SK-N-SH treated with all-trans-retinoic acid at 6 μM for 48 hours (cell line): ENCODE data around the gene KIFAP3.

Source experiments
- ARNTL ChIP-seq: fragments of 450-650 bp; formaldehyde crosslinking; IDR thresholded peaks from 2 replicates; pipeline ENCODE4 v1.5.0; 2020; ENCODE audit warnings: low read depth, mild to moderate bottlenecking, moderate library complexity, borderline replicate concordance
- BACH2 ChIP-seq: fragments of 250-450 bp; sonication (Bioruptor Pico); IDR thresholded peaks from 2 replicates; pipeline ENCODE4 v1.9.0; 2021; ENCODE audit warnings: mild to moderate bottlenecking, borderline replicate concordance
- CSDC2 ChIP-seq: fragments of 250-450 bp; sonication (Bioruptor Pico); IDR thresholded peaks from 2 replicates; pipeline ENCODE4 v1.5.0; 2020; ENCODE audit warnings: mild to moderate bottlenecking, moderate library complexity
- OSR1 ChIP-seq: fragments of 250-450 bp; sonication (Bioruptor Pico); IDR thresholded peaks from 2 replicates; pipeline ENCODE4 v1.8.0; 2022; ENCODE audit warnings: moderate library complexity, mild to moderate bottlenecking, inconsistent platforms
- RARB ChIP-seq: fragments of 250-450 bp; sonication (Bioruptor Pico); IDR thresholded peaks from 2 replicates; pipeline ENCODE4 v1.8.0; 2021; ENCODE audit warnings: mild to moderate bottlenecking, moderate library complexity
- ZC3H10 ChIP-seq: fragments of 250-450 bp; sonication (Bioruptor Pico); IDR thresholded peaks from 2 replicates; pipeline ENCODE4 v1.5.1; 2021; ENCODE audit warnings: mild to moderate bottlenecking, moderate library complexity
- ZFP3 ChIP-seq: fragments of 250-450 bp; sonication (Bioruptor Pico); IDR thresholded peaks from 2 replicates; pipeline ENCODE4 v1.5.0; 2020; ENCODE audit warnings: mild to moderate bottlenecking, moderate library complexity
- ZNF565 ChIP-seq: fragments of 450-650 bp; formaldehyde crosslinking; conservative IDR thresholded peaks from 2 replicates; pipeline ENCODE4 v1.5.0; 2020; ENCODE audit warnings: low read depth, mild to moderate bottlenecking, moderate library complexity
- ZNF70 ChIP-seq: fragments of 450-650 bp; formaldehyde crosslinking; IDR thresholded peaks from 2 replicates; pipeline ENCODE4 v1.5.0; 2020; ENCODE audit warnings: mild to moderate bottlenecking, moderate library complexity
- TF ChIP-seq, protein P1 (sequence below): fragments of 250-450 bp; sonication (Bioruptor Pico); IDR thresholded peaks from 2 replicates; pipeline ENCODE4 v1.8.0; 2020; ENCODE audit warnings: mild to moderate bottlenecking, moderate library complexity, borderline replicate concordance
- TF ChIP-seq, protein P2 (sequence below): fragments of 250-450 bp; sonication (Bioruptor Pico); IDR thresholded peaks from 2 replicates; pipeline ENCODE4 v1.5.1; 2020; ENCODE audit warnings: low read depth, mild to moderate bottlenecking, moderate library complexity

GRCh38 chr1:170064821-170065220, 9.7 kb downstream of the KIFAP3 start:
- TF ChIP-seq ZNF70 (CRISPR knock-in tag), result no peak
- no peak for TF ChIP-seq RARB (CRISPR knock-in tag)
- TF ChIP-seq, protein P1, sequence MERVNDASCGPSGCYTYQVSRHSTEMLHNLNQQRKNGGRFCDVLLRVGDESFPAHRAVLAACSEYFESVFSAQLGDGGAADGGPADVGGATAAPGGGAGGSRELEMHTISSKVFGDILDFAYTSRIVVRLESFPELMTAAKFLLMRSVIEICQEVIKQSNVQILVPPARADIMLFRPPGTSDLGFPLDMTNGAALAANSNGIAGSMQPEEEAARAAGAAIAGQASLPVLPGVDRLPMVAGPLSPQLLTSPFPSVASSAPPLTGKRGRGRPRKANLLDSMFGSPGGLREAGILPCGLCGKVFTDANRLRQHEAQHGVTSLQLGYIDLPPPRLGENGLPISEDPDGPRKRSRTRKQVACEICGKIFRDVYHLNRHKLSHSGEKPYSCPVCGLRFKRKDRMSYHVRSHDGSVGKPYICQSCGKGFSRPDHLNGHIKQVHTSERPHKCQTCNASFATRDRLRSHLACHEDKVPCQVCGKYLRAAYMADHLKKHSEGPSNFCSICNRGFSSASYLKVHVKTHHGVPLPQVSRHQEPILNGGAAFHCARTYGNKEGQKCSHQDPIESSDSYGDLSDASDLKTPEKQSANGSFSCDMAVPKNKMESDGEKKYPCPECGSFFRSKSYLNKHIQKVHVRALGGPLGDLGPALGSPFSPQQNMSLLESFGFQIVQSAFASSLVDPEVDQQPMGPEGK (CRISPR knock-in tag), result no peak
- TF ChIP-seq ARNTL, result no peak
- TF ChIP-seq ZFP3 (CRISPR knock-in tag), result no peak
- TF ChIP-seq BACH2 (CRISPR knock-in tag), result no peak
- TF ChIP-seq, protein P2, sequence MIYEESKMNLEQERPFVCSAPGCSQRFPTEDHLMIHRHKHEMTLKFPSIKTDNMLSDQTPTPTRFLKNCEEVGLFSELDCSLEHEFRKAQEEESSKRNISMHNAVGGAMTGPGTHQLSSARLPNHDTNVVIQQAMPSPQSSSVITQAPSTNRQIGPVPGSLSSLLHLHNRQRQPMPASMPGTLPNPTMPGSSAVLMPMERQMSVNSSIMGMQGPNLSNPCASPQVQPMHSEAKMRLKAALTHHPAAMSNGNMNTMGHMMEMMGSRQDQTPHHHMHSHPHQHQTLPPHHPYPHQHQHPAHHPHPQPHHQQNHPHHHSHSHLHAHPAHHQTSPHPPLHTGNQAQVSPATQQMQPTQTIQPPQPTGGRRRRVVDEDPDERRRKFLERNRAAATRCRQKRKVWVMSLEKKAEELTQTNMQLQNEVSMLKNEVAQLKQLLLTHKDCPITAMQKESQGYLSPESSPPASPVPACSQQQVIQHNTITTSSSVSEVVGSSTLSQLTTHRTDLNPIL (CRISPR knock-in tag), result no peak
- no peak for TF ChIP-seq ZNF565 (CRISPR knock-in tag)
- TF ChIP-seq CSDC2, result no peak
- TF ChIP-seq ZC3H10, result no peak
- no peak for TF ChIP-seq OSR1
